SK-N-MC (cell line): Measurements from ENCODE around the gene OTX1.

Experiments used
- DNase-seq: peaks from one replicate; pipeline ENCODE4 v3.0.0-alpha.2; 2011; ENCODE audit warnings: low read depth, low spot score
- H3K27ac ChIP-seq: fragments of 200-600 bp; sonication (generic); 2 replicates; pipeline ENCODE4 v1.5.1; 2016; ENCODE audit warnings: mixed run types
- H3K36me3 ChIP-seq: fragments of 200-600 bp; sonication (generic); 2 replicates; pipeline ENCODE4 v1.6.1; 2017; ENCODE audit warnings: antibody characterized with exemption, low read length, mixed read lengths; ENCODE audit not compliant: insufficient read depth
- H3K4me3 ChIP-seq: fragments of 200-600 bp; sonication (generic); 2 replicates; pipeline ENCODE4 v1.5.1; 2016
- H3K9ac ChIP-seq: fragments of 200-600 bp; sonication (generic); 2 replicates; pipeline ENCODE4 v1.8.0; 2017; ENCODE audit warnings: mixed run types, mixed read lengths; ENCODE audit not compliant: insufficient read length
- H3K9me3 ChIP-seq: fragments of 200-600 bp; sonication (generic); 2 replicates; pipeline ENCODE4 v1.6.1; 2017; ENCODE audit warnings: low read depth, mild to moderate bottlenecking, antibody characterized with exemption, low read length, moderate library complexity, mixed read lengths
- EZH2 ChIP-seq: fragments of 200-600 bp; sonication (generic); IDR thresholded peaks from one replicate; pipeline ENCODE4 v1.6.1; 2017; ENCODE audit warnings: antibody characterized with exemption
- FOXP2 ChIP-seq: optimal IDR thresholded peaks from 2 replicates; pipeline ENCODE3; 2011; ENCODE audit warnings: mild to moderate bottlenecking, moderate library complexity; ENCODE audit not compliant: insufficient read depth; ENCODE audit errors: extremely low read length, control extremely low read depth
- POLR2AphosphoS5 ChIP-seq: IDR thresholded peaks from 2 replicates; pipeline ENCODE4 v1.6.1; 2012; ENCODE audit warnings: mild to moderate bottlenecking, low read depth, low read length, borderline replicate concordance

Gene OTX1

GRCh38 chr2:63078852-63079606, 28.4 kb downstream of the OTX1 start:
- DNase-seq, result no peak
- H3K9ac ChIP-seq, result no peak overlapping the region
- TF ChIP-seq POLR2AphosphoS5, result no peak
- TF ChIP-seq FOXP2, result no peak
- TF ChIP-seq EZH2, result no peak
- H3K27ac ChIP-seq, result no peak overlapping the region
- H3K4me3 ChIP-seq, result no peak overlapping the region
- H3K9me3 ChIP-seq, result no peaks in the 10 kb centered on the region
- no peaks in the 10 kb centered on the region for H3K36me3 ChIP-seq

DNA sequence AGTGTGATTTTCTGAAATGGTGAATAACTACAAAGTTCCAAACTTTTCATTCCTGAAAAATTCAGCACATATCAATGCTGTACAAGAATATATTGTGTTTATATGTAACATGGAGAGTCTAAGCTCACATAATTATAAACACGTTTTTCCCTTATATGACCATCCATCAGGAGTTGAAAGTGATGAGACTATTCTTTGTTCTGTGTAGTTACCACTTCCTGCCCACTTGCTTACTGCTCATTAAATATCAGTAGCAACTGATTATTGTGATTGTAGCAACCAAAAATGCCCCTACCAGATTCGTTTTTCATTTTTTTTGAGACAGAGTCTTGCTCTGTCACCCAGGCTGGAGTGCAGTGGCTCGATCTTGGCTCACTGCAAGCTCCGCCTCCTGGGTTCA, 30.8 kb downstream of the OTX1 start:
- no peak overlapping the region for H3K4me3 ChIP-seq
- no peak overlapping the region for H3K27ac ChIP-seq
- DNase-seq, result no peak
- H3K36me3 ChIP-seq, result no peaks in the 10 kb centered on the region
- no peak for TF ChIP-seq POLR2AphosphoS5
- no peak for TF ChIP-seq EZH2
- no peak for TF ChIP-seq FOXP2
- no peaks in the 10 kb centered on the region for H3K9me3 ChIP-seq
- H3K9ac ChIP-seq, result no peak overlapping the region

- H3K9ac ChIP-seq, result no peak overlapping the region
- H3K36me3 ChIP-seq, result no peaks in the 10 kb centered on the region
- H3K9me3 ChIP-seq, result no peaks in the 10 kb centered on the region
- H3K4me3 ChIP-seq, result no peak overlapping the region
- H3K27ac ChIP-seq, result no peak overlapping the region
- no peak for DNase-seq
- no peak for TF ChIP-seq EZH2
- no peak for TF ChIP-seq POLR2AphosphoS5
- no peak for TF ChIP-seq FOXP2
These were observed 36.1 kb downstream of the OTX1 start for GRCh38 chr2:63086687-63087086.

DNA sequence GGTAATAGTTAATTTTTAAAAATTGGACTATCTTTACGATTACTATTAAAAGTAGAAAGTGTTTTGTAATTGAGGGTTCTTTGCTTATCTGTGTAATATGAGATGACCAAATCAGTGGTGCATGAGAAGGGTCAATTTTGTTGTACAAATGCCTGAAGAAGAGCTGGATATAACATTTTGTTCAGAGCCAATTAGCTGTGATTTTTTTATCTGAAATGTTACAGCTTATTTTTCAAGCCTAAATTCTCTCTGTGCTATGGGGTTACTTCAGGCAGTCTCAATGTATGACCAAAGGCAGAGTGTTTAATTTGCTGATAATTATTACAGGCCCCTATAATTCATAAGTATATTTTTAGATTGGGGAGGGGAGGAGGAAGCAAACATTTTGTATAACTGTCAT, 41.8 kb downstream of the OTX1 start:
- TF ChIP-seq POLR2AphosphoS5 (no peak), EZH2 (no peak), FOXP2 (no peak)
- Histone ChIP-seq H3K4me3 (no peak overlapping the region), H3K36me3 (no peaks in the 10 kb centered on the region), H3K27ac (no peak overlapping the region), H3K9ac (no peak overlapping the region), H3K9me3 (no peaks in the 10 kb centered on the region)
- no peak for DNase-seq

GRCh38 chr2:63092857-63093256, 42.2 kb downstream of the OTX1 start:
- Histone ChIP-seq H3K9me3 (no peaks in the 10 kb centered on the region), H3K9ac (no peak overlapping the region), H3K4me3 (no peak overlapping the region), H3K27ac (no peak overlapping the region), H3K36me3 (no peaks in the 10 kb centered on the region)
- no peak for DNase-seq
- no peak for TF ChIP-seq EZH2
- TF ChIP-seq POLR2AphosphoS5, result no peak
- no peak for TF ChIP-seq FOXP2

DNA sequence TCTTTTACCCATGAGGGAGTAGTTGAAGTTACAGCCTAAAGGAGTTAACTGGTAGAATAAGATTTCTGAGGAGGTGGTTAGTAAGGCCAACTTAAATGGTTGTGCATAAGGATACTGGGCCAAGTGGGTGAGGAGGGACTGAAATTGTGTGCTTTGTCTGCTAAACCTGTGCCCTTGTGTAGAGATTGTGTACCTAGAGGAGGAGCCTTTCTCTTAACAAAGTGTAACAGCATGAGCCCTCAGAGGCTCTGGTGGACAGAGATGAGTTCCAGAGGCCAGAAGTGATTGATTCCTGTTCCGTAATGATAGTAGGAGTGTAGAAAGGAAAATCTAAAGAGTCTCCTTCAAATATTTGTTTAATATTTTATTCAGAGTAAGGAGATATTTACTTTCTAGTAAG, 42.9 kb downstream of the OTX1 start:
- no peak for DNase-seq
- Histone ChIP-seq H3K4me3 (no peak overlapping the region), H3K9me3 (no peaks in the 10 kb centered on the region), H3K9ac (no peak overlapping the region), H3K36me3 (no peaks in the 10 kb centered on the region), H3K27ac (no peak overlapping the region)
- no peak for TF ChIP-seq POLR2AphosphoS5

DNA sequence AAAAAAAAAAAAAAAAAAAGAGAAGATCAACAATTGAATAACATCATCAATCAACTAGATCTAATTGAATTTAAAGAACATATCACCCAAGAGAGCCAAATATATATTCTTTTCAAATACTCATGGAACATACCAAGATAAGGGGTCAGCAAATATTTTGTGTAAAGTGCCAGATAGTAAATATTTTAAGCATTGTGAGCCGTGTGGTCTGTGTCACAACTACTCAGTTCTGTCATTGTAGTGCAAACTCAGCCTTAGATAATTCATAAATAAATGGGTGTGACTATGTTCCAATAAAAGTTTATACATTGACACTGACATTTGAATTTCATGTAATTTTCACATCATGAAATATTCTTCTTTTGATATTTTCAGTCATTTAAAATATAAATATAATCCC, 45.9 kb downstream of the OTX1 start:
- Histone ChIP-seq H3K36me3 (no peaks in the 10 kb centered on the region), H3K9me3 (no peaks in the 10 kb centered on the region), H3K4me3 (no peak overlapping the region), H3K9ac (no peak overlapping the region), H3K27ac (no peak overlapping the region)
- TF ChIP-seq FOXP2, result no peak
- TF ChIP-seq POLR2AphosphoS5, result no peak
- TF ChIP-seq EZH2, result no peak
- DNase-seq, result no peak

GRCh38 chr2:63099032-63099431, 48.4 kb downstream of the OTX1 start:
- H3K9me3 ChIP-seq, result no peaks in the 10 kb centered on the region; the same call in 1 of the 2 replicates
- no peak overlapping the region for H3K27ac ChIP-seq
- no peaks in the 10 kb centered on the region for H3K36me3 ChIP-seq
- DNase-seq, result no peak
- TF ChIP-seq POLR2AphosphoS5 (no peak), EZH2 (no peak), FOXP2 (no peak)
- no peak overlapping the region for H3K9ac ChIP-seq
- no peak overlapping the region for H3K4me3 ChIP-seq

- H3K9ac ChIP-seq, result no peak overlapping the region
- no peak for TF ChIP-seq FOXP2
- no peak for TF ChIP-seq POLR2AphosphoS5
- TF ChIP-seq EZH2, result no peak
- no peak for DNase-seq
- H3K27ac ChIP-seq, result no peak overlapping the region
- no peak overlapping the region for H3K4me3 ChIP-seq
- H3K36me3 ChIP-seq, result no peaks in the 10 kb centered on the region
- H3K9me3 ChIP-seq, result peaks cover 4% of the 10 kb centered on the region; the same call in 1 of the 2 replicates
These were observed 51.3 kb downstream of the OTX1 start for GRCh38 chr2:63101954-63102353.
